Skeletal muscle cell (primary cell): ENCODE measurements around the gene EXTL1.

Source experiments
- DNase-seq: peaks from one replicate; pipeline ENCODE4 v3.0.0-alpha.2; 2010; ENCODE audit warnings: low read depth
- H3K4me3 ChIP-seq: 2 replicates; pipeline ENCODE4 v1.5.1; 2011; ENCODE audit warnings: low read depth, mild to moderate bottlenecking, control low read depth, low read length, moderate library complexity

The EXTL1 gene

GRCh38 chr1:26019641-26020315 is 1.8 kb upstream of the EXTL1 start:
- H3K4me3 ChIP-seq, result no peak overlapping the region
- no peak for DNase-seq

- H3K4me3 ChIP-seq, result no peak overlapping the region
- no peak for DNase-seq
Measured at GRCh38 chr1:26020330-26020768, 1.2 kb upstream of the EXTL1 start.

- H3K4me3 ChIP-seq, result no peak overlapping the region
- DNase-seq, result no peak
Measured at GRCh38 chr1:26020941-26021646, 481 bp upstream of the EXTL1 start.

- no peak for DNase-seq
- no peak overlapping the region for H3K4me3 ChIP-seq
Measured at GRCh38 chr1:26022404-26022779, 817 bp downstream of the EXTL1 start.

- H3K4me3 ChIP-seq, result no peak overlapping the region
- DNase-seq, result no peak
Measured at GRCh38 chr1:26023009-26023408, 1.4 kb downstream of the EXTL1 start.

- H3K4me3 ChIP-seq, result no peak overlapping the region
- DNase-seq, result no peak
Measured at GRCh38 chr1:26023826-26024225, 2.3 kb downstream of the EXTL1 start.

- H3K4me3 ChIP-seq, result no peak overlapping the region
Measured at GRCh38 chr1:26025060-26025459, 3.5 kb downstream of the EXTL1 start.

GRCh38 chr1:26025517-26025916 is 3.9 kb downstream of the EXTL1 start:
- H3K4me3 ChIP-seq, result no peak overlapping the region
- no peak for DNase-seq

More at GRCh38 chr1:26025060-26025459, 3.5 kb downstream of the EXTL1 start:
- DNase-seq, result no peak

- no peak for DNase-seq
- no peak overlapping the region for H3K4me3 ChIP-seq
Measured at GRCh38 chr1:26027716-26028489, 6.3 kb downstream of the EXTL1 start.

GRCh38 chr1:26028490-26028980 is 7.0 kb downstream of the EXTL1 start:
- H3K4me3 ChIP-seq, result no peak overlapping the region
- DNase-seq, result no peak

GRCh38 chr1:26029054-26029863 is 7.7 kb downstream of the EXTL1 start:
- no peak overlapping the region for H3K4me3 ChIP-seq
- DNase-seq, result no peak

GRCh38 chr1:26029864-26030481 is 8.4 kb downstream of the EXTL1 start:
- H3K4me3 ChIP-seq, result no peak overlapping the region

GRCh38 chr1:26031196-26031595 is 9.6 kb downstream of the EXTL1 start:
- H3K4me3 ChIP-seq, result no peak overlapping the region
- DNase-seq, result no peak

More at GRCh38 chr1:26029864-26030481, 8.4 kb downstream of the EXTL1 start:
- DNase-seq, result no peak

- no peak overlapping the region for H3K4me3 ChIP-seq
- no peak for DNase-seq
Measured at GRCh38 chr1:26031611-26032220, 10.1 kb downstream of the EXTL1 start.

- DNase-seq, result no peak
Measured at GRCh38 chr1:26032656-26033357, 11.2 kb downstream of the EXTL1 start.

GRCh38 chr1:26034504-26035202 is 13.1 kb downstream of the EXTL1 start:
- H3K4me3 ChIP-seq, result peak overlapping the region; percentile 93
- DNase-seq, result no peak

More at GRCh38 chr1:26032656-26033357, 11.2 kb downstream of the EXTL1 start:
- H3K4me3 ChIP-seq, result no peak overlapping the region

- H3K4me3 ChIP-seq, result peak overlapping the region; percentile 93
- DNase-seq, result peak; percentile 69
Measured at GRCh38 chr1:26035203-26035958, 13.8 kb downstream of the EXTL1 start.
